Measurements from ENCODE around the gene FSCN2.
A peak's percentile ranks its signal among the peaks of the same experiment; 100 is the strongest.

The FSCN2 gene

DNA sequence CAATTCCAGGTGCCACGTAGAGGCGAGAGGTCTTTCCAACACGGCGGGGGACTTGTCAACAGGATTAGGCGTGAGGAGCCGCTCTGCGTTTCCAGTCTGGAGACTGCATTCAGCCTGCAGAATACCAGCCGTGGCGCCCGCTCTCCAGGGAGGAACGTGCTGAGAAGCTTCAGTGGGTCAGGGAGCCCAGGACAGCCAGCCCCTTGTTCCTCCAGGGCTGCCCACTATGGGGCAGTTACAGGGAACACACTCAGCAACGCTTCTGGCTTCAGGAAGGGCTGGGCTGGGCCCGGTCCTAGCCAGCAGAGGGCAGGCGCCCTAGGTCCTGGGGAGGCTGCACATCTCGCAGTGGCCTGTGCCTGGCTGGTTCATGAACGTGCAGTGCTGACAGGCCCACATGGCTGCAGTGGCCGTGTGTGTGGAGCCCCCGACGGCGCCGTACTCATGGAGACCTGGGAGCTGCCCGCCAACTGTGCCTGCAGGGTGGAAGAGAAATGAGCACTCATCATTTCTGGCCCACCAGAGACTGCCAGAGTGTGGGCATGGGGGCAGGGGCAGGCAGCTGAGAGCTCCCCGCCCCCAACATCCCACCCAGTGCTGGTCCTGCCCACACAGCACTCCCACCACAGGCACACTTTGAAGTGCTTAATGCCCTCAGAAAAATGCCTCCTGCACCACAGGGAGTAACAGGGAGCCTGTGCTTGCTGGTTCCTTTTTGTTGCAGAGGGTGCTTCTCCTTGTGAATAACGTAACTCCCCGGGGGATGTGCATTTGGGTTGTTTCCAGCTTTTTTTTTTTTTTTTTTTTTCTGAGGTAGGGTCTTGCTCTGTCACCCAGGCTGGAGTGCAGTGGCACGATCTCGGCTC lies 31.0 kb downstream of the FSCN2 start:
- no peak for DNase-seq

DNA sequence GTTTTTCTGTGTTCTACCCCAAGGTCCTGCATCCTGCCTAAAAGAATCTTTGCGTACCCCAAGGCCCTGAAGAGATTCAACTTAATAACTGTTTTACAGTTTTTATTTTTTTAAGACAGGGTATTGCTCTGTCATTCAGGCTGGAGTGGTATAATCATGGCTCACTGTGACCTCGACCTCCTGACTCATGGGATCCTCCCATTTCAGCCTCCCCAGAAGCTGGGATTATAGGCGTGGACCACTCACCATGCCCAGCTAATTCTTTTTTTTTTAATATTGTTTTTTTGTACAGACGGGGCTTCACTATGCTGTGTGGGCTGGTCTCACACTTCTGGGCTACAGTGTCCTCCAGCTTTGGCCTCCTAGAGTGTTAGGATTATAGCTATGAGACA lies 33.3 kb downstream of the FSCN2 start:
- DNase-seq: no peak

DNA sequence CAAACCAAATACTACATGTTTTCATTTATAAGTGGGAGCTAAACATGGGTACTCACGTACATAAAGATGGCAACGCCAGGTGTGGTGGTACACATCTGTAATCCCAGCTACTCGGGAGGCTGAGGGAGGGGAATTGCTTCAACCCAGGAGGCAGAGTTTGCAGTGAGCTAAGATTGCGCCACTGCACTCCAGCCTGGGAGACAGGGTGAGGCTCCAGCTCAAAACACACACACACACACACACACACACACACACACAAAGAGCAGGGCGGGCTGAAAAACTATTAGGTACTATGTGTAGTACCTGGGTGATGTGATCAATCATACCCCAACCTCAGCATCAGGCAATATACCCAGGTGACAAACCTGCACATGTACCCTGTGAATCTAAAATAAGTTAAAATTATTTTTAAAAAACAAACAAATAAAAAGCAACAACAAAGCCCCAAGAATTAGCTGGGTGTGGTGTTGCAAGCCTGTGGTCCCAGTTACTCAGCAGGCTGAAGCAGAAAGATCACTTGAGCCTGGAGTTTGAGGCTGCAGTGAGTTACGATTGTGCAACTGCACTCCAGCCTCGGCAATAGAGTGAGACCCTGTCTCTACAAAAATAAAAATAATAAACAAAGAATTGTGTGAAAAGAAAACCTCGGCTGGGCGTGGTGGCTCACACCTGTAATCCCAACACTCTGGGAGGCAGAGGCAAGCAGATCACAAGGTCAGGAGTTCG lies 35.8 kb downstream of the FSCN2 start:
- DNase-seq: no peak

DNA sequence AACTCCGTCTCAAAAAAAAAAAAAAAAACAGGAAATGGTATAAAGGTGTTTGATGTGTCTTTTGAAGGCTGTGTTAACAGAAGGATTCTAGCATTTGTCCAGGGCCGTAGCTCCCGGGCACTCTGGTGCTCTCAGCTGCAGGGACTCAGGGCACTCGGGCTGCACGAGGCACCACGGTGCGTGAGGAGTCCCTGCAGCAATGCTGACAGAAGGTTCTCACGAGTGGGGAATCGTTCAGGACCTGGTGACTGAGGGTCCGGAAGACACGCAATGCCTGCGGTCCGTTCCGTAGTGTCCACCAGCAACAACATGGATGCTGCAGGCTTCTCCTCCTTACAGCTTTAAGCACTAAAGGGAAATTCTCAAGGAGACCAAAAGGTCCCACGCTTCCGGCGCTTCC lies 36.6 kb downstream of the FSCN2 start:
- DNase-seq: no peak

DNA sequence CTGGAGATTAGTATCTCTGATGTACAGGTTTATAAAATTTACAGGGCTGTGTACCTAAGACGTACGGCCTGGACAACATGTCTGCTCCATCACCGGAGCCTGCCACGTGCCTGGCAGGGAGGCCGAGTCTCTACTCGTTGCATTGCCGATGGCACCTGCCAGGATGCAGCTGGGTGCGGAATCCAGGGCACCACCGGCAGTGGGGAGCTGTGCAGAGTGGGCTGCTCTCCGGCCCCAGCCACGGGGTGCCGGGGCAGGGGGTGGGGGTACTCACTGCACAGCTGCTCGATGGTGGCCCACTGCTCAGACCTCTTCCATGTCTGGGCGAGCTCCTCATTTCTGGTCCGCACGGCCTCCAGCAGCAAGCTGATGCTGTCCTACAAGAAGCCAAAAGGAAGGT lies 37.1 kb downstream of the FSCN2 start:
- DNase-seq: no peak

DNA sequence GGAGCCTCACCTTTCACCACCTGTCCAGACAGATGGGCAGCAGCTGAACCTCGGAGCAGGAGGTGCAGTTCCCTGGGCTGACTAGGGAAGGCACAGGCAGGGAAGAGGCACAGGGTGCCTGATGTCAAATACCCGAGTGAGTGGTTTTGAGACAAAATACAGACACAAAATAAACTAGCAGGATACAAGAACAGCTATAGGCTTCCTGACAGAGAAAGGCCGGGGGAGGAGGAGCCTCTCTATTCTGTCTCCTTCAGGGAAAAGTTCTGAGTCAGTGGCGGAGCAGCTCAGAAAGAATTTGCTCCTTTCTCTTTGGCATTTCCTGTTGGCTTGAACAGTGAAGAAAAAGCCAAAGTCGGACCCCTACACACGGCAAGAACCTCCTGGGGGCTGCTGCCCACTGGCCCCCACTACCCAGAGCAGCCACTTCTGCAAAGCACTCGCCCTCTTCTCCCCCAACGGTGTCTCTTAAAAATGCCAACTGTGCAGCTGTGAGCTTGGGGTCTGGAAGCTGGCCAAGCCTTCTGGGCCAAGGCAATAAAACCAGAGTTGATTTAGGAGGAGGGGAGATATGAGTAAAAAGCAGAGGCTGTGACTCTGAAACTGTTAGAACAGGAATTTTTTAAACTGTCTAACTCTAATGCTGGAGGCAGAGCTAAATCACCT lies 38.4 kb downstream of the FSCN2 start:
- peak; percentile 61 for DNase-seq

DNA sequence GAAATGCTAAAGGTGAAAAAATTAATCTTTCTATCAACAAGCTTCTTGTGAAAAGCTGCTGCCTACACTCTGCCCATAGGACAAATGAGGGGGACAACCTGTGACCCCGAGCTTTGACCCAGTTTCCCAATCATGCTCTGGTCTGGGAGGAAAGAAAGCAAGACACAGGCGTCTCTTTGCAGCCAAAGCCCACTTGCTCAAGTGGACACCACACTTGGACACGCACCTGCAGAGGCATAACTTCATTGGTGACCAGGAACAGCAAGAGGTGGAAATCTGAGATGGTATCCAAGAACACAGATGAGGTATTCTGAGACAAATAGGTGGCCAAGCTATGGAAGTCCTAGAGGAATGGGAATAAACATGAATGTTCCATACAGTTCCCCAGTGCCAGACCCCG lies 39.0 kb downstream of the FSCN2 start:
- DNase-seq: no peak

DNA sequence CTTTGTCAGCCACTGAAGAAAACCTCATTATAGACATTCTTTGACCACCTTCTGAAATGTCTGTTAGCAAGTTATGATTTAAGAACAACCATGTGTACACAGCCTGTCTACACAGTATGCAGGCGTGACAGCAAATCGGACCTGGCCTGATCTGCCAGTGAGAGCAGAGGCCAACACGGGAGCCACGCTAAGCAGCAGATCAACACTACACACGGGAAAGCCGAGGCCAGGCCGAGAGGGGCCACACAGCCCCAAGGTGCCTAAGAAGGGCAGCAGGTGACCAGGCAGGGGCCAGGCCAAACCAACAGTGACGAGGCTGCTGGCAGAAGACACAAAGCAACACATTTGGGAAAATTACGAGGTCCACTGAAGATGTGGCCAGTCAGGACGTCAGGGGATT lies 40.2 kb downstream of the FSCN2 start:
- DNase-seq: no peak

DNA sequence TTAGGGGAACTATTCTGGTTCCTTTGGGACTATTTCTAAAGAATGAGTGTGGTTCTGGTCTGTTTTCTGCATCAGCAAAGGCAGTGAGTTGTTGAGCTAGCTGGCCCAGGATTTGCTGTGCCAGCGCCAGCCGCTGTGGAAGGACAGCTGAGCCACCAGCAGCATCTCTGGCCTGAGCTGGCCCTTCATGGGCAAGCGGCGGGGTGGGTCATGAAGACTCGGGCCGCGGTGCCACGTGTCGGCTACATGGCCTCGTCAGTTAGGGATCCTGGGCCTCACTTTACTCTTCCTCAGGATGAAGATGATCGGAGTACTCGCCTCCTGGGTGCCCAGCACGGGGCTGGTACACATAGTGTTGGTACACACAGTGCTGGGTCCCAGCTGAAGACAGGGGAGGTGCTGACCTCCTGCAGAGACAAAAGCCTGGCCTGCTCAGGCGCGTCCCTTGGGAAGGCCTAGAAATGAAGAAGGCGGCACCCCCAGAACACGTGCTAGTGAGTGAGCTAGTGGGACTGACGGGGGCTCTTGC lies 41.9 kb downstream of the FSCN2 start:
- no peak for DNase-seq

DNA sequence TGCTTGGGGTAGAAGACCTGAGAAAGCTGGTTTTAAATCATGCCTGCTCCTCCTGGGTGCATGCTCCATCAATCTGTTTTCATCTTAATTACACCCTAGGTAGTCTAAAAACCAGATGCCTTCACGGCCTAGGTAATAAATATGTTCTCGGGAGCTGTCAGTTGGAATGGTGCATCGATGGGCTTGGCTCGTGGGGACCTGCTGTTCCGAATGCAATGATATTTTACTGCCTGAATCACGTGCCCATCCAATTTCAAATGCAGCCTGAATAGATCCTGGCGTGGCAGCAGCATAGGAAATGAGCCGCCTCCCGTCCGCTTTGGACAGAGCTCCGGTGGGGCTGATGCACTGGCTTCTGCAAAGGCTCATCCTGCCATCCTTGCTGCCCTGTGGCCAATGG lies 42.8 kb downstream of the FSCN2 start:
- no peak for DNase-seq

DNA sequence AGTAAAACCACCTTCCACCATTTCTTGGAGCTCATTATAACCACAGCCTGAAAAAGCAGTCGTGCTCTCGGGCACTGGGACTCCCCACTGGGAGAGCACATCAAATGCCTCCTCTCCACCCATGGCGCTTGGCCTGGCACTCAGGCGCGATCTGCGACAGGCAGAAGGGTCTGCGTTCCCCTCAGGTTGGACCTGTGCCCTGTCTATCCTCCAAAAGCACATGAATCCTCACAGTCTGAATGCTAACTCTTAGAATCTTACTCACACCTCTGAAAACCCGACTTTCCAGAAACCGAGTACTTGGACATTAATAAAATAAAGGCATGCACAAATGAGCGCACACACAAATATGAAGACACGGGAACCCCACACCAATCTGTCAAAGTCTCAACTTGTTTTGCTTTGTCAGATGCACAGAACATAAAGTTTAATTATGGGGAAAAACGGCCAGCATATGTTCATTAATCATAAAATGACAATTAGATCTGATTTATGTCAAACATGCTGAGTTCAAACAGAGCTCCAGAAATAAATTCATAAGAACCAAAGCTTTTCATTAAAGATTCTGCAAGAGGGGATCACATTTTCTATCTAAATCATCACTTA lies 44.5 kb downstream of the FSCN2 start:
- no peak for DNase-seq

DNA sequence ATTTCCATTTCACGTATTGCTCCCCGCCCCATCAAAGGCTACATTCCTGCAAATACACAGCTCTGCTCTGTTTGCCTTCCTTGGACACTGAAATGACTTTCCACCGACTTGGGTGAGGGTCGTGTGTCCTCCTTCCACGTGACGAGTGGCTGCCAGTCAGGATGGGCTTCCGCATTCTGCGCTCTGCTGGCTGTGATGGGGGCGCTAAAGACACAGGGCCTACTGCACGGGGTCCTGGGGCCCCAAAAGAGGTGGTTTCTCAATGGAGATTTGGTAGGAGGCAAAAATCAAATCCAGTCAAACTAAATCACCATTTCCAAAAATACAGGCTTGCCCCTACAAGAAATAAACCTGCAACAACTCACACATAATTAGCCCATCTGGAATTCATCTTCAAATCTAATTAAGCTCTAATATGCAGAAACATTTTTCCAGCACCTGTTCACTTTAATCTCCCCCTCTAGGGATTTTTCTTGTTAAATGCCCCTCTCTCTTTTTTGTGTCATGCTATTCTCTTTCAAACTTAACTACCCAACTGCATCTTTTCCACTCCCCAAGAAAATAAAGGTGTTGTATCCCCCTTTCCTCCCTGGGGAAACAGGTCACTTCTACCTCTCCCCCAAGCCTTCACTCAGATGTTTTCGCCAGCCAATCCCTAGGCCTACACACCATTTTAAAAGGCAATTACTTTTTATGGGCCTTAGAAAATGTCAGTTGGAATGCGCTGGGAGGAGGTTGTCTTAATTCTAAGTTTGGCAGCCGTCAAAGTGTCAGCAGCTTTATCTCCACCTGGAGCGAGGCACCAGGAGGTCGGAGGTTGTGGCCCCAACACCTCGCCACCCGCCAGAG lies 45.8 kb downstream of the FSCN2 start:
- no peak for DNase-seq

DNA sequence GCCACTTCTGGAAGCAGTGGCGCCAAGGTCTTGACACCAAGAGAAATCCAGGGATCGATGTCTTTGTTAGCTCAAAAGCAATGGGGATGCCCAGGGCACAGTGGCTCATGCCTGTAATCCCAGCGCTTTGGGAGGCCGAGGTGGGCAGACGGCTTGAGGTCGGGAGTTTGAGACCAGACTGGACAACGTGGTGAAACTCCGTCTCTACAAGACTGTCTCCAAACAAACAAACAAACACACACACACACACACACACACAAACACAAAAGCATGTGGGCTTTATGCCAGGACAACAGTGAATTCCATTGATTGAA lies 46.4 kb downstream of the FSCN2 start:
- no peak for DNase-seq

DNA sequence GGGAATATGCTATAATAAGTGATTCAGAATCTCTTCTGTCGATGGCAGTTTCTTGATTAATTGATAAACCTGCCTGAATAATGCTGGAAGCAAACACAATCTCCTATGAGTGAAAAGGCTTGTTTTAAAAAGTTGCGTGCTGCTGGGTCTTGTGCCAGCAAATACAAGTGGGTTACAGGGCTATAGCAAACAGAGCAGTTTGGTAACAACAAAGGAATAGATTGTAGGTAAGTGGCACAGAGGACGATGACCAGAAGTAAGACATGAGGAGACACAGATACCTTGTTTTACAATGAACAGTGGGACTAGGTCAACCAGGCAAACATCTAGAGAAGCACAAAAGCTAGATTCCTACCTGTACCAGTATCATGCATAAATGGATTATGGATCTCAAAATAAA lies 47.7 kb downstream of the FSCN2 start:
- no peak for DNase-seq

DNA sequence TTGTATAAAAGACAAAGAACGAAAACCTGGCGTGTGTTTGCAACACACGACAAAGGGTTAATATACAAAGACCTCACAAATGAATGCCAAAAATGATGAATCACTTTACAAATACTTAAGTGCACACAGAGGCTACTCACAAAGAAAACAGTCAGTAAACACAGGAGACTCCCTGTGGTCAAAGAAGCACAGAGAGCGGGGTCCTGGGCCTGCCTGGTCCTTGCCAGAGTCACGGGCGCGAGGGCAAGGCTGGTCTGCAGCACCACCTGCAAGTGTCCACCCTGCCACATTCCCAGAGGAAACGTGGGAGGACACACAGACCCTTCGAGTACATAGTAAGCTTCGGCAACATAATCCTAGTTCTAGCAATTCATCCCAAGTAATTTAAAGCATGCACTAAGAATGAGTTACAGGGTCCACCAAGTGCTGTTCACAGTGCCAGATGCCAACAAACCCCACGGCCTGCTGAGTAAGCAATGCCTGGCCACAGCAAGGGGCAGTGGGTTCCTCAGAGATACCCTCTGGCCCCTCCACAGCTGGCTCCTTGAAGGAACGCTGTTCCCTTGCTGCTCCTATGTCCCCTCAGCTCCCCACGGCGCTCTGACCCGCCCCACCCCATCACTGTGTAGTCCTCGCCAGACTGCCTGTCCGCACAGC lies 48.6 kb downstream of the FSCN2 start:
- no peak for DNase-seq

DNA sequence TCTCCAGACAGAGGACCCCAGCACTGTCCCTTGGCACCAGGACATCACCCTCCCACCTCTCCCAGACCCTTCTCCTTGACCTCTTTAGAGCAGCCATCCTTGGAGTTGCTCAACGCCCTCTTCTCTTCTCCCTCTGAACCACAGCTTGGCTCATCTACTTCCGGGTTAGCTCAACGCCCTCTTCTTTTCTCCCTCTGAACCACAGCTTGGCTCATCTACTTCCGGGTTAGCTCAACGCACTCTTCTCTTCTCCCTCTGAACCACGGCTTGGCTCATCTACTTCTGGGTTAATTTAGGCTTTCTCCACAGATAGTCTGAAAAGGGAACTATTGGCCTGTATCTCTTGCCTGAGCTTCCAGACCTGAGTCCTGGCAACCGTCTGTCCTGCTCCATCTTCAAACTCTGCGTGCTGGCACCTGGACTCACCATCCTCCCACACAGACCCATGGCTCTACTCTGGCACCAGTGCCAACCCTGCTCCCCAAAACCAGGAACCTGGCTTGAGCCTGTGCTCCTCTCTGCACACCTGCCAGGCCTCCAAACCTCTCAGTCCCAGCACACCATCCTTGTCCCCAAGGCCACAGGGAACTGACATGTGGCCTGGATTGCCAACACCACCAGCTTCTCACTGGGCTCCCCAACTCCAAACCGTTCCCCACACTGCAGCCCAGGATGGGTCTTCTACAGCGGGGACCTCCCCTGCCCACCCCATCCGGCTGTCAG lies 49.3 kb downstream of the FSCN2 start:
- DNase-seq: no peak

DNA sequence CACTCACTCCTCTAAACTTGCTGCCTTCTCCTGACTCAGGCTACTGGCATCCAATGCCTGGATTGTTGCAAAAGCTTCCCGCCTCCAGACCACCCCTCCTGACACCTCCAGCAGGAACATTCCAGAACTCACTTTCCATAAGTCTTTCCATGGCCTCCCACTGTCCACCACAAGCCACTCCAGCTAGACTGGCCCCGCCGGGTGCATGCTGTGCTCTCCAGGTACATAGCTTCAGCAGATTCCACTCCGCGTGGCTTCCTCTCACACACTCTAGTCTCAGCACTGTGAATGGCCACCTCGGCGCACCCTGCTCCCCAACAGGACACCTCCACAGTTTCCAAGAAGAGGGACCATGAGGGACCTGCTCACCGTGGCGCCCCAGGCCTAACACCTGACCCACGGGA lies 49.9 kb downstream of the FSCN2 start:
- DNase-seq: no peak

DNA sequence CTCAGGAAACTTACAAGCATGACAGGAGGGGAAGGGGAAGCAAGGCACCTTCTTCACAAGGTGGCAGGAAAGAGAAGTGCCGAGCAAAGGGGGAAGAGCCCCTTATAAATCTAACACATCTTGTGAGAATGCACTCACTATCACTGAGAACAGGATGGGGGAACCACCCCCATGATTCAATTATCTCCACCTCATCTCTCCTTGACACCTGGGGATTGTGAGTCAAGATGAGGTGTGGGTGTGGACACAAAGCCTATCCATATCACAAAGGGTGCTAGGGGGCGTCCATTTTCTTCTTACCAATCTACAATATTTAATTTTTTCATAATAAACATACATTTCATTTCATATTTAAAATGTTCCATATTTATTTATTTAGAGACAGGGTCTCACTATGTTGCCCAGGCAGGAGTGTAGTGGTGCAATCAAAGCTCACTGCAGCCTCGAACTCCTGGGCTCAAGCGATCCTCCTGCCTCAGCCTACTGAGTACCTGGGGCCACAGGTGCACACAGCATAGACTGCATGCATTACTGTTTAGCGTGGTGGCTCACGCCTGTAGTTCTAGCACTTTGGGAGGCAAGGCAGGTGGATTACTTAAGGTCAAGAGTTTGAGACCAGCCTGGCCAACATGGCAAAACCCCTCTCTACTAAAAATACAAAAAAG lies 50.5 kb downstream of the FSCN2 start:
- no peak for DNase-seq

DNA sequence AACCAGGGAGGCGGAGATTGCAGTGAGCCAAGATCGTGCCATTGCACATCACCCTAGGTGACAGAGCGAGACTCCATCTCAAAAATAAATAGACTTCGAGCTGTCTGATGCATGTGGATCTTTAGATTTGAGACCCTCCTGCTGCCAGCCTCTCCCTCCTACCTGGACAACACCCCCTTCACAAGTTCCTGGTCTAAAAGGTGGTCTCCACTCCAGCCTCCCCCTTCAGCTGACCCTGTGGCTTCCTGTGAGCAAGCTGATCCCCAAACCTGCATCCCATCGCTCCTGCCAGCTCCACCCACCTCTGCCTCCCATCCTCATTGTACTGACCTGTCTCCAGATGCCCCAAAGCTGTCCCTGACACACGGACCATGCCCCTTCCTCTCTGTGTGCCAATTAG lies 51.1 kb downstream of the FSCN2 start:
- DNase-seq: no peak

DNA sequence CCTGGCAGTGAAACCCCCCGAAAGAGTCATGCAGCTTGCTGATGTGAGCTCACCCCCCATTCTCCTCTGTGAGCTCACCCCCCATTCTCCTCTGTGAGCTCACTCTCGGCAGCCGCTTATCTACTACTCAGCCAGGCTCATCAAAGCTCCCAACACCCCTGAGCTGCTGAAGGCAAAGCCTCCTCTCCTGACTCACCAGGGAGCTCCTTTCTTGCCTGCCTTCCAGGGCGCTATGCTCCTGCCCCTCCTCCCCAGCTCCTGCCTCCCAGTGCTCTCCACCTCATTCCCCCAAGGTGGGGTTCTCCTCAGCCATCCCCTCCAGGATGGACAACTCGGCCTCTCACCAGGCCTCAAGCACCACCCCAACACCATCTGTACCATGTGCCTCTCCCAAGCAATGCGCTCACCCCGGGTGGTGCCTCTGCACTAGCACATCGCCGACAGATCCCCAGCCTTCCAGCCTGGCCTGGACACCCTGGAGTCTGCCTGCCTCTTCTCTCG lies 51.7 kb downstream of the FSCN2 start:
- DNase-seq: no peak
